Heart right ventricle (tissue), 16 donors: Measurements from ENCODE around the gene IFFO2. TPM values are rescaled to one million over a fixed set of nuclear protein-coding genes. Genes with fewer than 3 reads are reported as not detected.

Experiments
- ATAC-seq, 8 donors: fragments of 200-7000 bp; cut with Tn5 transposase; one replicate each; pipeline ENCODE4 v1.9.1; 2020; ENCODE audit warnings: mild to moderate bottlenecking in 8 of 8, moderate library complexity in 8 of 8, moderate number of reproducible peaks in 1 of 8
- DNase-seq, 2 donors: peaks; one replicate each; pipeline ENCODE4 v3.0.0-alpha.2; 2020
- H3K27ac ChIP-seq, 10 donors: fragments of 200-600 bp; sonication (generic) in 2 of 10; one replicate each; pipeline versions ENCODE4 v1.5.0 to v1.8.0; 2020 to 2022; ENCODE audit warnings: mild to moderate bottlenecking in 3 of 10
- H3K27me3 ChIP-seq, 7 donors: fragments of 200-600 bp; one replicate each; pipeline ENCODE4 v1.8.0; 2021 to 2022; ENCODE audit warnings: mild to moderate bottlenecking in 2 of 7
- H3K36me3 ChIP-seq, 9 donors: fragments of 200-600 bp; sonication (generic) in 1 of 9; one replicate each; pipeline versions ENCODE4 v1.5.0 to v1.8.0; 2020 to 2022; ENCODE audit warnings: mild to moderate bottlenecking in 2 of 9
- H3K4me1 ChIP-seq, 9 donors: fragments of 200-600 bp; sonication (generic) in 1 of 9; one replicate each; pipeline versions ENCODE4 v1.5.0 to v1.8.0; 2020 to 2022; ENCODE audit warnings: mild to moderate bottlenecking in 4 of 9
- H3K4me3 ChIP-seq, 10 donors: fragments of 200-600 bp; sonication (generic) in 2 of 10; one replicate each; pipeline versions ENCODE4 v1.5.0 to v1.8.0; 2020 to 2022; ENCODE audit warnings: mild to moderate bottlenecking in 7 of 10, moderate library complexity in 2 of 10
- H3K9me3 ChIP-seq, 11 donors: fragments of 200-600 bp in 10 of 11; sonication (generic) in 2 of 11; one replicate each; pipeline versions ENCODE4 v1.5.0 to v1.8.0; 2013 to 2022; ENCODE audit warnings: mild to moderate bottlenecking in 2 of 11, control low read depth in 1 of 11, moderate library complexity in 1 of 11
- CTCF ChIP-seq, 9 donors: fragments of 200-600 bp; sonication (generic) in 2 of 9; IDR thresholded peaks; one replicate each; pipeline versions ENCODE4 v1.5.0 to v1.8.0; 2021 to 2022; ENCODE audit warnings: antibody characterized with exemption in 9 of 9, mild to moderate bottlenecking in 5 of 9, moderate library complexity in 1 of 9
- WGBS, 2 donors: extraction: QIAGEN DNeasy Blood & Tissue Kit; methylation state at CpG; one replicate each; pipeline ENCODE4 v1.1.7; 2013; ENCODE audit warnings: inconsistent platforms in 1 of 2; 5-methylcytosine and 5-hydroxymethylcytosine counted together
- intact Hi-C, 10 donors: fragments of 100-400 bp; cut with DNase I; formaldehyde crosslinking; loops; one replicate each; pipeline versions ENCODE4 v1.11.1 to v1.14.2; 2022
- polyA plus RNA-seq, 2 donors: library from polyadenylated mRNA; stranded (reverse); fragments of 200-250 nt; gene quantifications; one replicate each; pipeline ENCODE4 v1.2.3, GENCODE V29; 2013
- total RNA-seq, 10 donors: library from RNA; stranded (reverse); fragmentation: NEBNext Ultra II Directional in 3 of 10; extraction: Animal tissue kit (Norgen Biotek cat#: 25700) in 3 of 10; gene quantifications; one replicate each; pipeline versions ENCODE4 v1.2.1 to v1.2.4, GENCODE V29; 2021 to 2023
- donor health status: Arrhythmogenic right ventricular cardiomyopathy.
- donor health status: ischemic (EF 13 %, LVEDD 7.1; RV severe dilation, severe dysfunction).
- donor health status: healthy with polysubstance abuse.
- donor health status: DM: no; HTN: yes; CAD: no.
- donor health status: DM: no; HTN: no; CAD: no.
- donor health status: ischemic (EF 25% LVEDD 6.9; RV normal size, moderate dysfunction).
- donor health status: ischemic (EF 25% LVEDD 5.7; RV mildly dilated, moderate dysfunction).
- donor health status: healthy.
- donor health status: DM: yes; HTN: yes; CAD: no.
- donor health status: Ischemic cardiomyopathy.
- donor health status: ischemic (EF 35%, LVEDD 5.7; RV mildly dilated, moderate dysfunction).
- donor health status: nonischemic (EF 11% LVEDD 7.7; RV severe dilation, severe dysfunction).
- donor health status: DM: yes; HTN: yes; CAD: no.
- donor health status: PGD.
- donor health status: ischemic (EF 29% LVEDD 5.4; RV normal size, mild dysfunction).
- donor health status: nonischemic (EF 23%, LVEDD 6.1; RV moderate dilation, normal function).

IFFO2 gene
- total and polyA plus RNA-seq, 12 donors: 2.2 to 8.2 (median 4.6) TPM

GRCh38 chr1:18861590-18861989 is 94.9 kb downstream of the IFFO2 start:
- Histone ChIP-seq H3K4me1 (no peaks in the 10 kb centered on the region), H3K27ac (no peak overlapping the region), H3K36me3 (no peaks in the 10 kb centered on the region), H3K9me3 (no peaks in the 10 kb centered on the region), H3K4me3 (no peak overlapping the region), H3K27me3 (peaks cover 0 to 24% (median 4%) of the 10 kb centered on the region in 7 donors)
- 69 to 72% methylated on average over 8 of the region's 8 CpGs for WGBS, 2 donors
- DNase-seq: no peak
- ATAC-seq: no peak
- TF ChIP-seq CTCF (IDR thresholded peaks at IDR 0.05): no peak
- intact Hi-C loops: no loop called here

GRCh38 chr1:18861082-18861481 is 95.4 kb downstream of the IFFO2 start:
- Histone ChIP-seq H3K27me3 (peaks cover 0 to 27% (median 4%) of the 10 kb centered on the region in 7 donors), H3K9me3 (no peaks in the 10 kb centered on the region), H3K36me3 (no peaks in the 10 kb centered on the region), H3K27ac (no peak overlapping the region), H3K4me1 (no peaks in the 10 kb centered on the region), H3K4me3 (no peak overlapping the region)
- TF ChIP-seq CTCF (IDR thresholded peaks at IDR 0.05): no peak
- ATAC-seq (no peak), DNase-seq (no peak)
- 76 to 80% methylated on average over 9 of the region's 9 CpGs for WGBS, 2 donors
- intact Hi-C loops: no loop called here

GRCh38 chr1:18859560-18859959 is 96.9 kb downstream of the IFFO2 start, which contains the start of gene TAS1R2:
Gene TAS1R2 (minus strand): TSS chr1:18859660. CDS start chr1:18859660, 0 bp downstream.
- Histone ChIP-seq H3K4me3 (no peak within 1 kb of the TSS), H3K9me3 (no peaks in the 10 kb centered on the region), H3K27ac (no peak within 1 kb of the TSS), H3K27me3 (peaks cover 0 to 32% (median 3%) of the 10 kb centered on the region in 7 donors), H3K36me3 (no peaks in the 10 kb centered on the region), H3K4me1 (no peaks in the 10 kb centered on the region)
- 61 to 71% methylated on average over 4 of the region's 4 CpGs for WGBS, 2 donors
- ATAC-seq: no peak
- intact Hi-C loops: no loop called here
- TF ChIP-seq CTCF (IDR thresholded peaks at IDR 0.05): no peak
- DNase-seq: no peak

- Histone ChIP-seq H3K4me1 (no peaks in the 10 kb centered on the region), H3K27me3 (peaks cover 0 to 38% (median 7%) of the 10 kb centered on the region in 7 donors), H3K9me3 (no peaks in the 10 kb centered on the region), H3K36me3 (no peaks in the 10 kb centered on the region), H3K4me3 (no peak overlapping the region), H3K27ac (no peak overlapping the region)
- DNase-seq: no peak
- 90 to 92% methylated on average over 7 of the region's 7 CpGs for WGBS, 2 donors
- intact Hi-C loops: no loop called here
- TF ChIP-seq CTCF (IDR thresholded peaks at IDR 0.05): no peak
- no peak for ATAC-seq
Observed at GRCh38 chr1:18858070-18858688, 98.3 kb downstream of the IFFO2 start.
